ENCODE results near the gene B4GALT4.

B4GALT4 gene

DNA sequence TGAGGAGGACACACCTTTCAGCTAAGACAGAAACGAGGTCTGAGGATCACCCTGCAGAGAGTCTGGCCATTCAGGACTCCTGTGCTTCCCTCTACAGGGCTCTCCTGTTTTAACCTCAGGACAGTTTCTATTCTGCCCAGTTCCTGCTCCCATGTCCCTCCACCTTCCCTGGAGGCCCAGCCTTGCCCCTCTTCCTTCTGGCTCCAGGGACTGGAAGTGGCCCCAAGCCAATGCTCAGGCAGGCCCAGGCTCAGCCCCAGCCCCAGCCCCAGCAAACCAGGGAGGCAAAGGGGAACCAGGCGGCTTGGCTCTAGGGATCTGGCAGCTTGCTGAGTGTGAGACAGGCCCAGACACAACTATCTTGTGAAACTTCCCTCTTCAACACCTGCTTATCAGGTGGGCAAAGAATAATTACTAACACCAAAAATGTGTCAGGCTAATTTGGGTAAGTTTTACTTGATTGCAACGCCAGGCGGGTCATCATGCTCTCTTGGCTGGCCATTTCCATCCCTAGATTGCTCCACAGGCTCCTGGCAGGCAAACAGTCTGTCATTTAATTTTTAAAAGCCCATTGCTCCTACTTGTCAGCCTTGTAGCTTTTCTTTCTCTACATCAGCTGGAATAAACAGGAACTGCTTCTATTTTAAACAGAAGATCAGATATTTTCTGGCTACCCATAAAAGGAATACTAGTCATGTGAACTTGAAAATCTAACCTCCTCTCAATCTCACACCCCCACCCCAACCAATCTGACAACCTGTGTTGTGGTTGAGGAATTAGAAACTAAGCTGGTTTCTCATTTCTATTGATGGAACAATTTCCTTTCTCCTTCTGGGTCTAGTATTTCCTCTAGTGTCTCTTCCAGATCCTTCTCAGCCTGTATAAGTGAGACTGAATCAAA is 33.8 kb downstream of the B4GALT4 start:
- H3K9me2 ChIP-seq (replicated peaks; ENCODE audit: insufficient read depth, low read length) = no peaks in the 10 kb centered on the region
- H3K4me3 ChIP-seq (ENCODE audit: insufficient read depth, low read length, poor library complexity, severe bottlenecking) = no peak overlapping the region
- H4K20me1 ChIP-seq (ENCODE audit: low read depth, low read length) = no peaks in the 10 kb centered on the region
- no peak overlapping the region for H3K9ac ChIP-seq (ENCODE audit: low read length)
- H3F3A ChIP-seq (ENCODE audit: insufficient read depth) = no peaks in the 10 kb centered on the region
- no peak overlapping the region for H2AFZ ChIP-seq (ENCODE audit: low read depth, low read length, severe bottlenecking)
- H3K27me3 ChIP-seq (ENCODE audit: low read length) = no peaks in the 10 kb centered on the region
- no peaks in the 10 kb centered on the region for H3K79me2 ChIP-seq (ENCODE audit: insufficient read depth, low read length)
- no peak overlapping the region for H3K27ac ChIP-seq (ENCODE audit: low read depth, low read length)
- TF ChIP-seq, protein P1, sequence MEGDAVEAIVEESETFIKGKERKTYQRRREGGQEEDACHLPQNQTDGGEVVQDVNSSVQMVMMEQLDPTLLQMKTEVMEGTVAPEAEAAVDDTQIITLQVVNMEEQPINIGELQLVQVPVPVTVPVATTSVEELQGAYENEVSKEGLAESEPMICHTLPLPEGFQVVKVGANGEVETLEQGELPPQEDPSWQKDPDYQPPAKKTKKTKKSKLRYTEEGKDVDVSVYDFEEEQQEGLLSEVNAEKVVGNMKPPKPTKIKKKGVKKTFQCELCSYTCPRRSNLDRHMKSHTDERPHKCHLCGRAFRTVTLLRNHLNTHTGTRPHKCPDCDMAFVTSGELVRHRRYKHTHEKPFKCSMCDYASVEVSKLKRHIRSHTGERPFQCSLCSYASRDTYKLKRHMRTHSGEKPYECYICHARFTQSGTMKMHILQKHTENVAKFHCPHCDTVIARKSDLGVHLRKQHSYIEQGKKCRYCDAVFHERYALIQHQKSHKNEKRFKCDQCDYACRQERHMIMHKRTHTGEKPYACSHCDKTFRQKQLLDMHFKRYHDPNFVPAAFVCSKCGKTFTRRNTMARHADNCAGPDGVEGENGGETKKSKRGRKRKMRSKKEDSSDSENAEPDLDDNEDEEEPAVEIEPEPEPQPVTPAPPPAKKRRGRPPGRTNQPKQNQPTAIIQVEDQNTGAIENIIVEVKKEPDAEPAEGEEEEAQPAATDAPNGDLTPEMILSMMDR (IDR thresholded peaks at IDR 0.05; ENCODE audit: insufficient read depth, low read length, poor library complexity, severe bottlenecking) = no peak
- no peak for TF ChIP-seq EZH2phosphoT487 (conservative IDR thresholded peaks at IDR 0.05; ENCODE audit: low read length)
- no peak overlapping the region for H3K4me2 ChIP-seq (ENCODE audit: low read depth, low read length, poor library complexity, severe bottlenecking)
- H3K9me3 ChIP-seq (ENCODE audit: insufficient read depth, low read length) = no peaks in the 10 kb centered on the region
- no peaks in the 10 kb centered on the region for H3K36me3 ChIP-seq (ENCODE audit: low read length)

DNA sequence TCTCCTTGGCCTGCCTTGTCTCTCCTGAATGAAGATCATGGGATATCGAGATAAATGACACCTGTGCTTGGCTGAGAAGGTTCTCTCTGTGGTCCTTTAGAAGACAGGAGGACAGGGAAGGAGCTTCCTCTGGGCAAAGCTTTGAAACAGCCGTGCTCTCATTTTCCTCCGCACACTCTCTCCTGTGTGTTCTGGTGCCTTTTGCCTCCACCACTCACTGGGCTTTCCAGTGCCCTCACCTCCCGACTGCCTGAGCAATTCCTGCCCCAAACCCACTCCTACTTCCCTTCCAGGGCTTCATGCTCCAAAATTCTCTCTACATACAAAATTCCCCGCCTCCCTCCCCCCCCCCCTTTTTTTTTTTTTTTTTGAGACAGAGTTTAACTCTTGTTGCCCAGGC is 35.0 kb downstream of the B4GALT4 start:
- H3K4me3 ChIP-seq (ENCODE audit: insufficient read depth, low read length, poor library complexity, severe bottlenecking) = no peak overlapping the region
- no peaks in the 10 kb centered on the region for H3K27me3 ChIP-seq (ENCODE audit: low read length)
- no peak overlapping the region for H3K27ac ChIP-seq (ENCODE audit: low read depth, low read length)
- H3K9me3 ChIP-seq (ENCODE audit: insufficient read depth, low read length) = no peaks in the 10 kb centered on the region
- no peaks in the 10 kb centered on the region for H4K20me1 ChIP-seq (ENCODE audit: low read depth, low read length)
- H3K4me2 ChIP-seq (ENCODE audit: low read depth, low read length, poor library complexity, severe bottlenecking) = no peak overlapping the region
- H3K9ac ChIP-seq (ENCODE audit: low read length) = no peak overlapping the region
- H3K79me2 ChIP-seq (ENCODE audit: insufficient read depth, low read length) = no peaks in the 10 kb centered on the region
- no peaks in the 10 kb centered on the region for H3K9me2 ChIP-seq (replicated peaks; ENCODE audit: insufficient read depth, low read length)
- H3F3A ChIP-seq (ENCODE audit: insufficient read depth) = no peaks in the 10 kb centered on the region
- TF ChIP-seq EZH2phosphoT487 (conservative IDR thresholded peaks at IDR 0.05; ENCODE audit: low read length) = no peak
- TF ChIP-seq, protein P1 (IDR thresholded peaks at IDR 0.05; ENCODE audit: insufficient read depth, low read length, poor library complexity, severe bottlenecking) = no peak
- no peaks in the 10 kb centered on the region for H3K36me3 ChIP-seq (ENCODE audit: low read length)
- no peak overlapping the region for H2AFZ ChIP-seq (ENCODE audit: low read depth, low read length, severe bottlenecking)

DNA sequence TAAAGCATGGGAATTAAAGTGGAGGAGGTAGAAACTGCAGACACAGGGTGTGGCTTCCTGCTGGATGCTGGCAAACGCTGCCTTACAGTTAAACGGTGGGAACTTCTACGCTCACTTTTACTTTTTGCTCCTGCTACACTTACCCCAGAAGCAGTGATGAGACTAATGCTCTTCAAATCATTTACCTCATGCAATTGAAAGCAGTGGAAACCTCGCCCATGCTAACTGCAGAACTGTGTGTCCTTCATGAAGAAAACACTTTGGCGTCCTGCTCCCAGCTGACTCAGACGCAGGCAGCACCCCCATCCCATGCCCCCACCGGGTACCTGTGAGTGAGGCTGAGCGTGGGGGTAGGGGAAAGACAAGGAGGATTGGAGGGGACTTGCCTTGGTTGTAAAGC is 35.5 kb downstream of the B4GALT4 start:
- no peak overlapping the region for H3K27ac ChIP-seq (ENCODE audit: low read depth, low read length)
- H3K9me3 ChIP-seq (ENCODE audit: insufficient read depth, low read length) = no peaks in the 10 kb centered on the region
- H3K36me3 ChIP-seq (ENCODE audit: low read length) = no peaks in the 10 kb centered on the region
- TF ChIP-seq EZH2phosphoT487 (conservative IDR thresholded peaks at IDR 0.05; ENCODE audit: low read length) = no peak
- H3K27me3 ChIP-seq (ENCODE audit: low read length) = no peaks in the 10 kb centered on the region
- no peak overlapping the region for H3K4me2 ChIP-seq (ENCODE audit: low read depth, low read length, poor library complexity, severe bottlenecking)
- no peaks in the 10 kb centered on the region for H3K79me2 ChIP-seq (ENCODE audit: insufficient read depth, low read length)
- no peak overlapping the region for H2AFZ ChIP-seq (ENCODE audit: low read depth, low read length, severe bottlenecking)
- H3K9ac ChIP-seq (ENCODE audit: low read length) = no peak overlapping the region
- H3K9me2 ChIP-seq (replicated peaks; ENCODE audit: insufficient read depth, low read length) = no peaks in the 10 kb centered on the region
- H3K4me3 ChIP-seq (ENCODE audit: insufficient read depth, low read length, poor library complexity, severe bottlenecking) = no peak overlapping the region
- no peaks in the 10 kb centered on the region for H3F3A ChIP-seq (ENCODE audit: insufficient read depth)
- no peaks in the 10 kb centered on the region for H4K20me1 ChIP-seq (ENCODE audit: low read depth, low read length)

DNA sequence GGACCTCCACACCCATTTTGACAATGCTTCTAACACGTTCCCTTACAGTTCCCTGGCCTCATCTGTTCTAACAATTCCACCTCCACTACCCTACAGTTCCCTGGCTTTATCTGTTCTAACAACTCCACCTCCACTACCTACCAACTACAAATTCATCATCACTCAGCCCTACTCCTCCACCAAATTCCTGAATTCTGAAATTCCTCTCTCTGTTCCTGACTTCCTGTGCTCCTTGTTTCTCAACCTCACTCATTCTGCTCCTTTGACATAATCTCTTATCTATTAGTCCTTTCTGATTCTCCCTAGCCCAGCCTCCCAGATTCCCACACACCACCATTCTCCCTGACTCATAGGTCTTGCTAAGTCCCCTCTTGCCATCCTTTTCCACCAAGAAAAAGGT is 44.8 kb downstream of the B4GALT4 start:
- TF ChIP-seq, protein P1 (IDR thresholded peaks at IDR 0.05; ENCODE audit: insufficient read depth, low read length, poor library complexity, severe bottlenecking) = no peak
- no peak for TF ChIP-seq EZH2phosphoT487 (conservative IDR thresholded peaks at IDR 0.05; ENCODE audit: low read length)

More for the DNA sequence above, 44.8 kb downstream of the B4GALT4 start:
- Histone ChIP-seq H3K9ac (ENCODE audit: low read length) (no peak overlapping the region), H3K9me3 (ENCODE audit: insufficient read depth, low read length) (no peaks in the 10 kb centered on the region), H3K9me2 (replicated peaks; ENCODE audit: insufficient read depth, low read length) (no peaks in the 10 kb centered on the region), H3F3A (ENCODE audit: insufficient read depth) (no peaks in the 10 kb centered on the region), H2AFZ (ENCODE audit: low read depth, low read length, severe bottlenecking) (no peak overlapping the region), H3K27ac (ENCODE audit: low read depth, low read length) (no peak overlapping the region), H3K4me2 (ENCODE audit: low read depth, low read length, poor library complexity, severe bottlenecking) (no peak overlapping the region), H3K79me2 (ENCODE audit: insufficient read depth, low read length) (no peaks in the 10 kb centered on the region), H4K20me1 (ENCODE audit: low read depth, low read length) (no peaks in the 10 kb centered on the region), H3K36me3 (ENCODE audit: low read length) (no peaks in the 10 kb centered on the region), H3K4me3 (ENCODE audit: insufficient read depth, low read length, poor library complexity, severe bottlenecking) (no peak overlapping the region), H3K27me3 (ENCODE audit: low read length) (no peaks in the 10 kb centered on the region)
